SK-N-SH (cell line): ENCODE data around the gene HTN3.
"Not testable (repeated sequence)": the region's sequence is repeated elsewhere in the genome, so short reads cannot be mapped to it uniquely, and the experiment has no call there.

Experiments
- CTCF ChIP-seq: fragments of 200-600 bp; sonication (generic); IDR thresholded peaks from 2 replicates; pipeline ENCODE4 v1.6.1; 2017; ENCODE audit warnings: antibody characterized with exemption, mild to moderate bottlenecking, moderate library complexity
- EZH2phosphoT487 ChIP-seq: fragments of 200-600 bp; sonication (generic); IDR thresholded peaks from 2 replicates; pipeline ENCODE4 v1.6.1; 2017; ENCODE audit warnings: low read depth, mixed run types, mild to moderate bottlenecking, antibody characterized with exemption, moderate library complexity, borderline replicate concordance
- GABPA ChIP-seq: IDR thresholded peaks from 2 replicates; pipeline ENCODE4 v1.4.0; 2012; ENCODE audit warnings: low read depth, mild to moderate bottlenecking
- RCOR1 ChIP-seq: fragments of 150-350 bp; IDR thresholded peaks from 2 replicates; pipeline ENCODE4 v1.6.1; 2017; ENCODE audit warnings: antibody characterized with exemption, low read length
- TEAD4 ChIP-seq: IDR thresholded peaks from 2 replicates; pipeline ENCODE4 v1.4.0; 2012; ENCODE audit warnings: mild to moderate bottlenecking, borderline replicate concordance; ENCODE audit not compliant: insufficient read depth
- USF2 ChIP-seq: fragments of 150-350 bp; IDR thresholded peaks from 2 replicates; pipeline ENCODE4 v1.6.1; 2017; ENCODE audit warnings: antibody characterized with exemption, low read length, low read depth, borderline replicate concordance

- TF ChIP-seq TEAD4, CTCF, GABPA, EZH2phosphoT487, RCOR1, USF2: not testable (repeated sequence)
Observed at GRCh38 chr4:70019006-70019405, 9.3 kb upstream of the HTN3 start.
